HG02588 (cell line): Measurements from ENCODE around the gene LBHD2.

Source experiments
- ATAC-seq: cut with Tn5 transposase; IDR thresholded peaks from one replicate; pipeline ENCODE4 v1.9.1; 2021; ENCODE audit warnings: mild to moderate bottlenecking, moderate library complexity; ENCODE audit not compliant: unreplicated experiment

The LBHD2 gene

GRCh38 chr14:103089386-103090335, 5.7 kb downstream of the LBHD2 start:
- ATAC-seq: no peak

GRCh38 chr14:103090481-103091020, 6.5 kb downstream of the LBHD2 start:
- no peak for ATAC-seq

GRCh38 chr14:103091041-103091882, 7.3 kb downstream of the LBHD2 start:
- ATAC-seq: peak; percentile 65

GRCh38 chr14:103091883-103092222, 7.8 kb downstream of the LBHD2 start:
- peak; percentile 14 for ATAC-seq

GRCh38 chr14:103093856-103094405, 9.9 kb downstream of the LBHD2 start:
- no peak for ATAC-seq

GRCh38 chr14:103094406-103095209, 10.6 kb downstream of the LBHD2 start, which contains the start of gene EXOC3L4:
EXOC3L4 (plus strand) TSS chr14:103094725; CDS start chr14:103100220, 5,495 bp downstream.
- ATAC-seq: no peak

GRCh38 chr14:103095210-103095778, 11.3 kb downstream of the LBHD2 start:
- ATAC-seq: no peak

GRCh38 chr14:103096387-103096786, 12.4 kb downstream of the LBHD2 start:
- ATAC-seq: no peak

GRCh38 chr14:103097244-103097993, 13.4 kb downstream of the LBHD2 start:
- ATAC-seq: no peak

GRCh38 chr14:103097994-103098957, 14.3 kb downstream of the LBHD2 start:
- no peak for ATAC-seq

- ATAC-seq: no peak
Measured at GRCh38 chr14:103099081-103099732, 15.2 kb downstream of the LBHD2 start.

GRCh38 chr14:103099733-103100280, 15.8 kb downstream of the LBHD2 start:
- ATAC-seq: no peak

- no peak for ATAC-seq
Measured at GRCh38 chr14:103100281-103101121, 16.5 kb downstream of the LBHD2 start.

GRCh38 chr14:103101257-103101962, 17.4 kb downstream of the LBHD2 start:
- ATAC-seq: no peak

- no peak for ATAC-seq
Measured at GRCh38 chr14:103101963-103102688, 18.1 kb downstream of the LBHD2 start.
